Stimulated activated CD4-positive, alpha-beta T cell treated with anti-CD3 and anti-CD28 coated beads, Interleukin-4, amount 100 ng/mL, for 4 hours (primary cell): Measurements from ENCODE around the gene LHFPL4.

Experiments used
- DNase-seq, 2 experiments: peaks; one replicate each; pipeline ENCODE4 v3.0.0-alpha.2; 2020

Gene LHFPL4

GRCh38 chr3:9469986-9470385 lies 83.6 kb downstream of the LHFPL4 start:
- no peak for DNase-seq

DNA sequence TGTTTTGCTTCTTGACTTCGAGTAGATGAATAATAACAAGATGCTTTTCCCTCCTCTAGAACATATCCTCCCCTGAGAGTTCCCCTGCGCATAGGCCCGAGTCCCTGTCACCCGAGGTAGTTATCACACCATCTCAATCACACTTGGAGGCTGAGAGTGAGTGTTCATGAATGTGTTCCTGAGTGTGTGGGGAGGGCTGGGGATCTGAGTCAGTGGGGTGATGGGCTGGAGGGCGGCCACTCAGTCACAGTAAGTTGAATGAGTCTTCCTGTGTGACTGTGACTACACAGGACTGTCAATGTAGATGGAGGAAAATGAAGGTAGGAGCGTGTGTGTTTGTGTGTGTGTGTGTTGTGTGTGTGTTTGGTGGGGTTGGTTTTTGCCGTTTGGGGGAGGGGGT lies 85.2 kb downstream of the LHFPL4 start:
- DNase-seq, result no peak

GRCh38 chr3:9467451-9467850 lies 86.2 kb downstream of the LHFPL4 start:
- no peak for DNase-seq

GRCh38 chr3:9455596-9456131 lies 98.0 kb downstream of the LHFPL4 start:
- no peak for DNase-seq

- no peak for DNase-seq
These were observed 101.2 kb downstream of the LHFPL4 start for GRCh38 chr3:9452417-9452816.

- no peak for DNase-seq
These were observed 102.6 kb downstream of the LHFPL4 start for GRCh38 chr3:9450991-9451390.

GRCh38 chr3:9450126-9450525 lies 103.5 kb downstream of the LHFPL4 start:
- DNase-seq, result no peak

GRCh38 chr3:9448643-9449042 lies 105.0 kb downstream of the LHFPL4 start:
- DNase-seq, result no peak
